GM15510 (cell line): ENCODE results near the gene BPIFB4.

Source experiments
- POLR2A ChIP-seq: IDR thresholded peaks from 3 replicates; pipeline ENCODE4 v1.6.1; 2011; ENCODE audit warnings: borderline replicate concordance; ENCODE audit not compliant: insufficient read length; ENCODE audit errors: extremely low read depth

The BPIFB4 gene

GRCh38 chr20:33092361-33092760 is 12.9 kb downstream of the BPIFB4 start:
- no peak for TF ChIP-seq POLR2A

GRCh38 chr20:33093074-33093473 is 13.6 kb downstream of the BPIFB4 start:
- TF ChIP-seq POLR2A: no peak

GRCh38 chr20:33093582-33093981 is 14.1 kb downstream of the BPIFB4 start:
- TF ChIP-seq POLR2A: no peak

- TF ChIP-seq POLR2A: no peak
Measured at GRCh38 chr20:33095249-33095648, 15.8 kb downstream of the BPIFB4 start.

- no peak for TF ChIP-seq POLR2A
Measured at GRCh38 chr20:33097001-33097400, 17.6 kb downstream of the BPIFB4 start.

GRCh38 chr20:33099843-33100538 is 20.5 kb downstream of the BPIFB4 start:
- TF ChIP-seq POLR2A: no peak

GRCh38 chr20:33103556-33103955 is 24.1 kb downstream of the BPIFB4 start:
- TF ChIP-seq POLR2A: no peak

- no peak for TF ChIP-seq POLR2A
Measured at GRCh38 chr20:33104336-33104735, 24.9 kb downstream of the BPIFB4 start.

- no peak for TF ChIP-seq POLR2A
Measured at GRCh38 chr20:33105316-33105924, 26.0 kb downstream of the BPIFB4 start.

GRCh38 chr20:33108661-33109060 is 29.2 kb downstream of the BPIFB4 start:
- no peak for TF ChIP-seq POLR2A

- TF ChIP-seq POLR2A: no peak
Measured at GRCh38 chr20:33110147-33110825, 30.8 kb downstream of the BPIFB4 start.

- no peak for TF ChIP-seq POLR2A
Measured at GRCh38 chr20:33111306-33111705, 31.9 kb downstream of the BPIFB4 start.

GRCh38 chr20:33112547-33113386 is 33.3 kb downstream of the BPIFB4 start:
- TF ChIP-seq POLR2A: no peak

- no peak for TF ChIP-seq POLR2A
Measured at GRCh38 chr20:33113387-33113908, 34.0 kb downstream of the BPIFB4 start.
